ENCODE measurements around the gene CELF4.

CELF4 gene

GRCh38 chr18:37414816-37415215, 150.8 kb downstream of the CELF4 start:
- no peak for DNase-seq (ENCODE audit: low spot score)

DNA sequence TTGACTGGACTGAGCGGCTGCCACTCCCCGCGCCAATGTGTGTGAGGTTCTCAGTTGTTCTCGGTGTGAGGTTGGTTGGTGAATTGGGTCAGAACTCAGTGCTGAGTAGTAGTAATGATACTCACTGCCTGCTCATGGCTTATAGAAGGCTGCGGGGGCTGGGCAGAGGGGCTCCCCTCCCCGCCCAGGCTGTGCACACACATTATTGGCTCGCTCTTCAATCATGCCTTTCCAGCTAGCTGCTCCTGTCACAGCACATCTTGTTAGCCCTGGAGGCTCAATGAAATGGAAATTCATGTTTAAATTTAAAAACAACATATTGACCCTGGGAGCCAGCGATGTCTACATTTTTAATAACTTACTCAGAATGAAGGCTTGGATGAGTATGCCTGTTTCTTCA, 152.8 kb downstream of the CELF4 start:
- DNase-seq (ENCODE audit: low spot score): no peak

GRCh38 chr18:37412333-37412732, 153.3 kb downstream of the CELF4 start:
- DNase-seq (ENCODE audit: low spot score): no peak

GRCh38 chr18:37409878-37410277, 155.7 kb downstream of the CELF4 start:
- no peak for DNase-seq (ENCODE audit: low spot score)

DNA sequence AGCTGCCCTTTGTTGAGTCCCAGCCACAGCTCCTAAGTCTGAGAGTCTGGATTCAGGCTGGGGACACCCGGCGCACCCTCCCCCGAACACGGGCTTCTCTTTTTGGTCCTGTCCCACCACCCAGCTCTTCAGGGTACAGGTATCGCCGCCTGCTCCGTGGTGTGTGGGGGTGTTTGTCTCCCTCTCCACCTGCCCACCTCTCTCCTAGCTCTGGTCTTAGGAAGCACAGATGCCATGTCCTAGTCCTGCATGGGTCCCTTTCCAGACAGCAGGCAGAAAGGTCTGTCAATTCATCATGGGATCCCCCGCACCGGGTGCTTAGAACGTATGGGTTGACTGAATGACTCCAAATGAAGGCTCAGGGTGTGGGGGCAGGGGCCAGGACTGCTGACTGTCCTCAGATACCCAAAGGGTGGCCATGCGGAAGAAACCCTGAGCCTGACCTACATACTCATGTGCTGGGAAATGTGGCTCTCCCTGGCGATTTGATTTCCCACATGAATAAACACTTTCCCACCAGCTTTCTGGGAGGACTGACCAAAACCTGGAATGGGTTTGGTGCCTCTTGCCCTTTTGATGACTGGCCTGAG, 156.8 kb downstream of the CELF4 start:
- no peak for DNase-seq (ENCODE audit: low spot score)

GRCh38 chr18:37407571-37407970, 158.0 kb downstream of the CELF4 start:
- no peak for DNase-seq (ENCODE audit: low spot score)

GRCh38 chr18:37405772-37406171, 159.8 kb downstream of the CELF4 start:
- no peak for DNase-seq (ENCODE audit: low spot score)

DNA sequence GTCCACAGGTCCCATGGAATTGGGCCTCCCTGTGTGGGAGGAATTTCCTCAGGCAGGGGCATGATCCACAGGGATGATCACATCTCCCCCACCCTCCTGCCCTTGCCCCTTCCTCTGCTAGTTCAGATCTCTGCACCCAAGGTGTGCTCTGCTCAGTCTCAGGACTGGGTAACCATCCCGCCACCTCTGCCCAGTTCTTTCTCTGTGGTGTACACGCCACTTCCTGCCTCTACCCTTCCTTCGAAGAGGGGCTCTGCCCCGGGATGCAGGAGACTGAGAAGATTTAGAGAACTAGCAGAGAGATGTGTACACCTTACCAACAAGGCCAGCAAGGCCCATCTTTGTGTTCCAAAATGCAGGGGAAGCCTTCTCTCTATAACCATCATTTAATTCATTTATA, 160.4 kb downstream of the CELF4 start:
- DNase-seq (ENCODE audit: low spot score): no peak

GRCh38 chr18:37403788-37404187, 161.8 kb downstream of the CELF4 start:
- DNase-seq (ENCODE audit: low spot score): no peak

GRCh38 chr18:37403100-37403781, 162.4 kb downstream of the CELF4 start:
- no peak for DNase-seq (ENCODE audit: low spot score)

- DNase-seq (ENCODE audit: low spot score): no peak
Observed at GRCh38 chr18:37402735-37403099, 162.9 kb downstream of the CELF4 start.

DNA sequence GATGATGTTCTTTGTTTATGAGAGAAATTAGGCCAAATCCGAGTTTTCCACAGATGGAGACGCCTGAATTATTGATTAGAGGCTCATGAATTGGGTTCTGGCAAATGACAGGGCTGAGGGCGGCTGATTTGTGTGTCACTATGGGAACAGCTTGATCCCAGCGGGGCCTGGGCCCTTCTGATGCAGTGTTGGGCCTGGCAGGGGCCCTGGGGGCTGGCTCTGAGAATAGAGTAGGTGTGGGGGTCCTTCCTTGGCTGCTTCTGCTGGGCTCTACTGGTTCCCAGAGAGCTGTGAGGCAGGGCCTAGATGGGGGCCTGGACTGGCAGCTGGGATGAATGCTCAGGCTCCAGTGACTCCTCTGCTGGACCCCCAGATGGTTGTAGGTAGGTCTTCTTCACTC, 164.8 kb downstream of the CELF4 start:
- DNase-seq (ENCODE audit: low spot score): no peak

DNA sequence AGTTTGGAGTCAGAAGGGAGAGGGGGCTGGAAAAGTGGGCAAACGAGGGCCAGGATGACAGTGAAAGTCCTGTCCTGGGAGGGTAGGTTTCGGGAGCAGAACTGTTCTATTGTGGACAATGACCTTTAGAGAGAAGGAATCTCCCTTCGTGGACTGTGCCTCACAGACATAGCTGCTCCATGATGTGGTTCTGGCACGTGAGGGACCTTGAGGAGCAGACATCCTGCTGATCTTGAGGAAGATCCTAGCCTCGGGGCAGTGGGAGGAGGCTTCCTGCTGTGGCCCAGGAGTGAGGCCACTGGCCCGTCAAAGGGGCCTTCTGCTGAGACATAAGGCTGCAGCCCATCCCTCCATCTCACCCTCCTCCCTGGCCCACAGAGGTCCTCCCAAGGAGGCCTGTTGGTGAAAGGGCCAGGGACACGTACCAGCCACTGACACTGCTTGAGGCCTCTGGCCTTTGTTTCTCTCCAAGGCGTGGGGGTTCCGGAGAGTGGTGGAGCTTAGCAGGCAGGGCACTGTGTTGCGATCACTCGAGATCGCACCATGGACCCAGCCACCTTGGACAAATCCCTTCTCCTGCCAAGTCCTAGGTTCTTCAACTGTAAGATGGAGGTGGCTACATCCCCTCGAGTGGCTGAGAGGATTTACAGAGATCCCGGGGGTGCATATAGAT, 167.2 kb downstream of the CELF4 start:
- no peak for DNase-seq (ENCODE audit: low spot score)

DNA sequence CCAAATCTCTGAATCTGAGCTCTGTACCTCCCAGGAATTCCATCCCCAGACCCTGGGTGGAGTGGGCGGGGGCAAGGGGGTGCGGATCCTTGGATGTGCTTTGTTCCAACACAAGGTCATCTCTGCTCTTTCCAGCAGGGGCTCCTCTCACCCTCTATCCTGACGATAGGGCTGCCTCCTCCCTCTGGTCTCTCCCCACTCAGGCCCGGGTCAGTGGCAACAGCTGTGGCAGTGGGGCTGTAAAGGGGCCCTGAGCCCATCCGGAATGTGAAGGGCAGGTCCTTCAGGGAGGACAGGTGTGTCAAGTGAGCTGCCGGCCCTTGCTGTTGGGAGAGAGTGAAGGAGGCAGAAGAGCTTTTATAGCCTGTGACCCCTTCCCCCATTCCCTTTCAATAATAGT, 167.8 kb downstream of the CELF4 start:
- no peak for DNase-seq (ENCODE audit: low spot score)

- no peak for DNase-seq (ENCODE audit: low spot score)
Observed at GRCh38 chr18:37396971-37397720, 168.5 kb downstream of the CELF4 start.

DNA sequence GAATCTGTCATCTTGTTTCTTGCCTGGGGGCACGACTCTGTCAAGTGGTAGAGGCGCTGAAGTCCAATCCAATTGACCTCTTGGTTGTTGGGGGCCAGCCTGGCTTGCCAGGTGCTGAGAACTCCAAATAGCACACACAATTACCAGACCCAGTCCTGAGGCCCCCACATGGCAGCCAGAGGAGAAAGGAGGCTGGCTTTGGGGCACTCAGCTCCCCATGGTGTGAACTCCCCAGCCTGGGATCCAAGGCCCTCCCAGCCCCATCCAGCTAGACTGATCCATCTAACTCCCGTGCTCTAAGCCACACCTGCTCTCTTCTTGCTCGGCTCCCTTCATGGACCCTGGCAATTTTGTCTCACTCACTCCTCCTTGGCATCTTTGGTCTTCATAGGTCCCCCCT, 170.0 kb downstream of the CELF4 start:
- DNase-seq (ENCODE audit: low spot score): no peak

- no peak for DNase-seq (ENCODE audit: low spot score)
Observed at GRCh38 chr18:37395138-37395537, 170.5 kb downstream of the CELF4 start.

- DNase-seq (ENCODE audit: low spot score): no peak
Observed at GRCh38 chr18:37394610-37394965, 171.0 kb downstream of the CELF4 start.

DNA sequence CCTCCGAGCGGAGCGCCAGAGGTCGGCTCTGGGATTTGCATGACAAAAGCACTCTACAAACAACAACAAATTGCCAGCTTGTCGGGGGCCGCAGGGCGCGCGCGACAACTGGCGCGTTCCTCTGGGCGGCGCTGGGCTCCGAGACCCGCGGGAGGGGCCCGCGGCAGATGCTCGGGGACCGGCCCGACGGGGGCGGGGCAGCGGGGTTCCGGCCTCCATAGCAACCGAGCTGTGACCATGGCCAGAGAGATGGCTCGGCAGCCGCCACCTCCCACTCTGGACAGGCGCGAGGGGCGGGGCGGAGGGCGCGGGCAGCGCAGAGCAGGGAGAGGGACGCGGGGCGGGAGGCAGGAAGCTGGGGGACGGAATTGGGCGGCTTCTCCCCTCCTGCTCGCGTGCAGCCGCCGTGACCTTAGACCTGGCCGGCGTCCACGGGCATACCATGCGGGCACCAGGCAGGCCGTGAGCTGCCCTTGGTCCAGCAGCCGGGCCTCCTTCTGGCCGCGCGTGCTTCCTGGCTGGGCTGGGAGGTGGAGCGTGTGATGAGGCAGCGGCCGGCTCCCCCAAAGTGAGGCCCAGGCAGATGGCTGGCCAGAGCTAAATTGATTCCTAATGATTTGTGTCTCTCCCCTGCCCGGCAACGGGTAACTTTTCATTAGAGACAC, 171.5 kb downstream of the CELF4 start:
- DNase-seq (ENCODE audit: low spot score): no peak

- DNase-seq (ENCODE audit: low spot score): no peak
Observed at GRCh38 chr18:37393221-37393827, 172.3 kb downstream of the CELF4 start.

- DNase-seq (ENCODE audit: low spot score): no peak
Observed at GRCh38 chr18:37392648-37393047, 172.9 kb downstream of the CELF4 start.
